ENCODE data around the gene ELMOD3. TPM values are rescaled to one million over a fixed set of nuclear protein-coding genes. Genes with fewer than 3 reads are reported as not detected.

The ELMOD3 gene
- polyA plus RNA-seq, 1 donor from 2014 or later: 39.7 TPM

DNA sequence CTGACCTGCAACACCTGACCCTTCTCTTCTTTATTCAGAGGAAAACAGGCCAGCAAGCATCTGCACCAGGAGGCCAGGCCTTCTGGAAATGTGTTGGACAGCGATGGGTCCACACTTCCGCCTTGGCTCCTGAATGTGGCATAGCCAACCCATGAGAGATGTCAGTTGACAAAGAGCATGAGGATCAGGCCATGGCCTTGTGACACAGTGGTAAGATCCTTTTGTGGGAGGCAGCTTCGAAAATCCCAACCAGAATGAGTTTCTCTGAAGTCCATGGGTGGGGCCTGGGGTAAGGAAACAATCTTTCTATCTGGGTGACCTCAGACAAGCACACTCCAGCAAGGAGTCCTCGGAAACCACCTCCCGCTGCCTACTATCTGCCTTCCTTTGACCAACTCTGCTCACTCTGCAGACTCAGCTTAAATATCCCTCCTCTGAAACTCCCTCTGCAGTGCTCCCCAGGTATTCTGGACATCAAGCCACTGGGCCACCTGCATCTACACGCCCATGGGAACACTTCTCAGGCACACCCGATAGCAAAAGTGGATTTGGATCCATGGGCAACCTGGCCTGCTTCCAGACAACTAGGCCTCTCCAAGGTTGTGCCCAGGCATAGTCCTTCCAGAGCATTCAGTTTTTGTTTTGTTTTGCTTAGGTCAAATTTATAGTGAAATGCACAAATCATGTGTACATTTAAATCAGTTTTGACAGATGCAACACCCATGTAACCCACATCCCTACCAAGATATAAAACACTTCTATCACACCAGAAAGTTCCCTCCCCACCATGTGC lies 60.4 kb downstream of the ELMOD3 start:
- H3K4me3 ChIP-seq (ENCODE audit: low read length): no peak overlapping the region
- no peaks in the 10 kb centered on the region for H4K20me1 ChIP-seq (ENCODE audit: insufficient read depth)
- peaks cover 17% of the 10 kb centered on the region for H3K27me3 ChIP-seq (ENCODE audit: insufficient read depth, low read depth, low read length)
- H2AFZ ChIP-seq (ENCODE audit: low read depth, low read length): no peak overlapping the region
- H3K9ac ChIP-seq (ENCODE audit: low read length): no peak overlapping the region
- no peaks in the 10 kb centered on the region for H3K36me3 ChIP-seq (ENCODE audit: insufficient read depth, low read length)
- H3K9me3 ChIP-seq (ENCODE audit: low read length): no peaks in the 10 kb centered on the region
- H3K79me2 ChIP-seq (replicated peaks; ENCODE audit: insufficient read depth, low read length): no peaks in the 10 kb centered on the region
- TF ChIP-seq EP300 (conservative IDR thresholded peaks at IDR 0.05; ENCODE audit: poor library complexity, severe bottlenecking): no peak
- no peak for TF ChIP-seq RAD21 (conservative IDR thresholded peaks at IDR 0.05)
- TF ChIP-seq MXI1 (conservative IDR thresholded peaks at IDR 0.05; ENCODE audit: poor library complexity, severe bottlenecking): no peak
- no peak for TF ChIP-seq SMC3 (conservative IDR thresholded peaks at IDR 0.05; ENCODE audit: poor library complexity)
- TF ChIP-seq POLR2AphosphoS5 (IDR thresholded peaks at IDR 0.05): no peak
- TF ChIP-seq, protein P1, sequence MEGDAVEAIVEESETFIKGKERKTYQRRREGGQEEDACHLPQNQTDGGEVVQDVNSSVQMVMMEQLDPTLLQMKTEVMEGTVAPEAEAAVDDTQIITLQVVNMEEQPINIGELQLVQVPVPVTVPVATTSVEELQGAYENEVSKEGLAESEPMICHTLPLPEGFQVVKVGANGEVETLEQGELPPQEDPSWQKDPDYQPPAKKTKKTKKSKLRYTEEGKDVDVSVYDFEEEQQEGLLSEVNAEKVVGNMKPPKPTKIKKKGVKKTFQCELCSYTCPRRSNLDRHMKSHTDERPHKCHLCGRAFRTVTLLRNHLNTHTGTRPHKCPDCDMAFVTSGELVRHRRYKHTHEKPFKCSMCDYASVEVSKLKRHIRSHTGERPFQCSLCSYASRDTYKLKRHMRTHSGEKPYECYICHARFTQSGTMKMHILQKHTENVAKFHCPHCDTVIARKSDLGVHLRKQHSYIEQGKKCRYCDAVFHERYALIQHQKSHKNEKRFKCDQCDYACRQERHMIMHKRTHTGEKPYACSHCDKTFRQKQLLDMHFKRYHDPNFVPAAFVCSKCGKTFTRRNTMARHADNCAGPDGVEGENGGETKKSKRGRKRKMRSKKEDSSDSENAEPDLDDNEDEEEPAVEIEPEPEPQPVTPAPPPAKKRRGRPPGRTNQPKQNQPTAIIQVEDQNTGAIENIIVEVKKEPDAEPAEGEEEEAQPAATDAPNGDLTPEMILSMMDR (IDR thresholded peaks at IDR 0.05; ENCODE audit: poor library complexity, severe bottlenecking): no peak
- TF ChIP-seq TAF1 (IDR thresholded peaks at IDR 0.05; ENCODE audit: low read depth): no peak
- no peak for TF ChIP-seq EZH2 (IDR thresholded peaks at IDR 0.05; ENCODE audit: borderline replicate concordance, insufficient read depth, low read length, poor library complexity, severe bottlenecking)
- TF ChIP-seq, protein P2, sequence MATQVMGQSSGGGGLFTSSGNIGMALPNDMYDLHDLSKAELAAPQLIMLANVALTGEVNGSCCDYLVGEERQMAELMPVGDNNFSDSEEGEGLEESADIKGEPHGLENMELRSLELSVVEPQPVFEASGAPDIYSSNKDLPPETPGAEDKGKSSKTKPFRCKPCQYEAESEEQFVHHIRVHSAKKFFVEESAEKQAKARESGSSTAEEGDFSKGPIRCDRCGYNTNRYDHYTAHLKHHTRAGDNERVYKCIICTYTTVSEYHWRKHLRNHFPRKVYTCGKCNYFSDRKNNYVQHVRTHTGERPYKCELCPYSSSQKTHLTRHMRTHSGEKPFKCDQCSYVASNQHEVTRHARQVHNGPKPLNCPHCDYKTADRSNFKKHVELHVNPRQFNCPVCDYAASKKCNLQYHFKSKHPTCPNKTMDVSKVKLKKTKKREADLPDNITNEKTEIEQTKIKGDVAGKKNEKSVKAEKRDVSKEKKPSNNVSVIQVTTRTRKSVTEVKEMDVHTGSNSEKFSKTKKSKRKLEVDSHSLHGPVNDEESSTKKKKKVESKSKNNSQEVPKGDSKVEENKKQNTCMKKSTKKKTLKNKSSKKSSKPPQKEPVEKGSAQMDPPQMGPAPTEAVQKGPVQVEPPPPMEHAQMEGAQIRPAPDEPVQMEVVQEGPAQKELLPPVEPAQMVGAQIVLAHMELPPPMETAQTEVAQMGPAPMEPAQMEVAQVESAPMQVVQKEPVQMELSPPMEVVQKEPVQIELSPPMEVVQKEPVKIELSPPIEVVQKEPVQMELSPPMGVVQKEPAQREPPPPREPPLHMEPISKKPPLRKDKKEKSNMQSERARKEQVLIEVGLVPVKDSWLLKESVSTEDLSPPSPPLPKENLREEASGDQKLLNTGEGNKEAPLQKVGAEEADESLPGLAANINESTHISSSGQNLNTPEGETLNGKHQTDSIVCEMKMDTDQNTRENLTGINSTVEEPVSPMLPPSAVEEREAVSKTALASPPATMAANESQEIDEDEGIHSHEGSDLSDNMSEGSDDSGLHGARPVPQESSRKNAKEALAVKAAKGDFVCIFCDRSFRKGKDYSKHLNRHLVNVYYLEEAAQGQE (IDR thresholded peaks at IDR 0.05; ENCODE audit: borderline replicate concordance): no peak
- H3K4me2 ChIP-seq (ENCODE audit: low read length): no peak overlapping the region
- H3K27ac ChIP-seq (ENCODE audit: low read length): no peak overlapping the region
- H3K9me2 ChIP-seq (ENCODE audit: insufficient read depth, low read length): no peaks in the 10 kb centered on the region
- H3F3A ChIP-seq (ENCODE audit: insufficient read depth, low read length, poor library complexity, severe bottlenecking): no peaks in the 10 kb centered on the region

DNA sequence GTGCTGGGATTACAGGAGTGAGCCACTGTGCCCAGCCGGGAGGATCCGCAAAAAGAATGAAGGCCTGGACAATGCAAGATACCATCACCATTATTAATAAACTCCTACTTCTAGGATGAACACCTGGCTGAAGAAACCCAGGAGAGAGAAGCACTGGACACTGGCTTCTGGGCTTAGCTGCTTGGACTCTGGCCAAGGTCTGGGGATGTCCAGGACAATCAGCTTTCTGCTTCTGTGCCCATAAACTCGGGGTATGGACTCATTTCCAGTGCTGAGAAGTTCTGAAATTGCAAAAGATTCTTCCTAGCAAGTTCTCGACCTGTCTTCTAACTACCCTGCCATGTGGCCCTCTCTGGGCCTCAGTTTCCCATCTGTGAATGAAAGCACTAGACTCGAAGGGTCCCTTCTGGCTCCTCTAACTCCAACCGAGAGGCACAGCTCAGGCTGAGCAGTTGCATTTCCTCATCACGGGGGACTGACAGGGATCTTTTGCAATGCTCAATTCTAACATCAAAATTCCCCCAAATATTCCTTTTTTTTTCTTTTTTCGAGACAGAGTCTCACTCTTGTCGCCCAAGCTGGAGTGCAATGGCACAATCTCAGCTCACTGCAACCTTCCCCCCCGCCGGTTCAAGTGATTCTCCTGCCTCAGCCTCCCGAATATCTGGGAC lies 61.5 kb downstream of the ELMOD3 start:
- no peak for TF ChIP-seq RAD21 (conservative IDR thresholded peaks at IDR 0.05)
- TF ChIP-seq SMC3 (conservative IDR thresholded peaks at IDR 0.05; ENCODE audit: poor library complexity): no peak
- TF ChIP-seq MXI1 (conservative IDR thresholded peaks at IDR 0.05; ENCODE audit: poor library complexity, severe bottlenecking): no peak
- no peak overlapping the region for H3K9ac ChIP-seq (ENCODE audit: low read length)
- H3K27ac ChIP-seq (ENCODE audit: low read length): no peak overlapping the region
- H2AFZ ChIP-seq (ENCODE audit: low read depth, low read length): no peak overlapping the region
- no peak overlapping the region for H3K4me2 ChIP-seq (ENCODE audit: low read length)
- H4K20me1 ChIP-seq (ENCODE audit: insufficient read depth): no peaks in the 10 kb centered on the region
- no peaks in the 10 kb centered on the region for H3K9me3 ChIP-seq (ENCODE audit: low read length)
- no peak overlapping the region for H3K4me3 ChIP-seq (ENCODE audit: low read length)
- peaks cover 17% of the 10 kb centered on the region for H3K27me3 ChIP-seq (ENCODE audit: insufficient read depth, low read depth, low read length)
- no peaks in the 10 kb centered on the region for H3K36me3 ChIP-seq (ENCODE audit: insufficient read depth, low read length)
- no peaks in the 10 kb centered on the region for H3K9me2 ChIP-seq (ENCODE audit: insufficient read depth, low read length)
- no peaks in the 10 kb centered on the region for H3F3A ChIP-seq (ENCODE audit: insufficient read depth, low read length, poor library complexity, severe bottlenecking)
- no peaks in the 10 kb centered on the region for H3K79me2 ChIP-seq (replicated peaks; ENCODE audit: insufficient read depth, low read length)

Data from neural cell (in vitro differentiated cells).